ENCODE measurements around the gene MEIS2. TPM values are rescaled to one million over a fixed set of nuclear protein-coding genes. Genes with fewer than 3 reads are reported as not detected.

MEIS2 gene
- total and polyA plus RNA-seq, 2 of the 13 experiments (the other 11 are each of a cell fraction or from before 2014, with no cell fraction given), result 10.7 to 12.4 TPM

GRCh38 chr15:36882056-36882455, 218.3 kb downstream of the MEIS2 start:
- Histone ChIP-seq H3K9me3 (ENCODE audit: low read length) (no peaks in the 10 kb centered on the region), H3K4me2 (ENCODE audit: low read depth, low read length) (no peak overlapping the region), H4K20me1 (ENCODE audit: insufficient read depth, low read length) (no peaks in the 10 kb centered on the region), H2AFZ (ENCODE audit: low read length) (no peak overlapping the region), H3K27me3 (ENCODE audit: control insufficient read depth in 1 of 2, insufficient read depth in 2 of 2, low read length in 2 of 2) (peaks cover 7 to 74% of the 10 kb centered on the region in 2 experiments), H3K4me1 (ENCODE audit: insufficient read depth, low read length) (peaks cover 10% of the 10 kb centered on the region; the same call in 1 of the 2 replicates), H3K79me2 (ENCODE audit: insufficient read depth, low read length) (no peaks in the 10 kb centered on the region), H3K27ac (ENCODE audit: extremely low read length, insufficient read depth, low read length) (no peak overlapping the region), H3K9ac (ENCODE audit: insufficient read depth, low read depth, low read length) (no peak overlapping the region), H3K4me3 (replicated peaks in 1 of 3; ENCODE audit: insufficient read depth in 1 of 3, low read depth in 2 of 3, low read length in 3 of 3) (no peak overlapping the region), H3K36me3 (replicated peaks in 1 of 2; ENCODE audit: control insufficient read depth in 1 of 2, insufficient read depth in 2 of 2, low read length in 2 of 2) (no peaks in the 10 kb centered on the region)
- WGBS (ENCODE audit: low lambda C conversion rate), result 46% methylated on average over 5 of the region's 5 CpGs
- ATAC-seq, result no peak
- intact Hi-C loops (cut with micrococcal nuclease; ENCODE audit: unreplicated experiment), result loop anchor here (2.0 kb wide), 2 partner anchors 381 to 999 kb away; no protein-coding TSS in a partner anchor
- no peak for DNase-seq (ENCODE audit: low spot score)
- TF ChIP-seq NCOA1 (CRISPR knock-in tag; IDR thresholded peaks at IDR 0.05) (no peak), GTF3A (CRISPR knock-in tag; conservative IDR thresholded peaks at IDR 0.05) (no peak), ZBTB7B (CRISPR knock-in tag; IDR thresholded peaks at IDR 0.05) (no peak), ZNF660 (CRISPR knock-in tag; IDR thresholded peaks at IDR 0.05; ENCODE audit: borderline replicate concordance, low read depth) (no peak), ZNF160 (CRISPR knock-in tag; IDR thresholded peaks at IDR 0.05) (no peak)
- in situ Hi-C loops (cut with HindIII; ENCODE audit: extremely low pct_ligation_motif_present, low pct_unique_long_range_greater_than_20kb), result loop anchor here (5.0 to 25.0 kb wide), 2 partner anchors 225 to 1005 kb away; no protein-coding TSS in a partner anchor
- no peak for FAIRE-seq
- BruUV-seq (replicated peaks), result no TSS peak
- ChIA-PET CTCF (ENCODE audit: low intra/inter-chr PET ratio, low total read pairs) (interaction anchor here (1.4 kb wide), 1 partner anchor 253 kb away, joined by 5 read pairs; no protein-coding TSS in a partner anchor), POLR2A (no interaction called here)

GRCh38 chr15:36881516-36881915, 218.8 kb downstream of the MEIS2 start:
- no peak overlapping the region for H3K27ac ChIP-seq (ENCODE audit: extremely low read length, insufficient read depth, low read length)
- DNase-seq (ENCODE audit: low spot score), result no peak
- ChIA-PET POLR2A (no interaction called here), CTCF (ENCODE audit: low intra/inter-chr PET ratio, low total read pairs) (interaction anchor here (1.4 kb wide), 1 partner anchor 254 kb away, joined by 5 read pairs; no protein-coding TSS in a partner anchor)
- H3K9me3 ChIP-seq (ENCODE audit: low read length), result no peaks in the 10 kb centered on the region
- H3K27me3 ChIP-seq (ENCODE audit: control insufficient read depth in 1 of 2, insufficient read depth in 2 of 2, low read length in 2 of 2), result peaks cover 7 to 68% of the 10 kb centered on the region in 2 experiments
- no peak overlapping the region for H3K4me2 ChIP-seq (ENCODE audit: low read depth, low read length)
- in situ Hi-C loops (cut with HindIII; ENCODE audit: extremely low pct_ligation_motif_present, low pct_unique_long_range_greater_than_20kb), result loop anchor here (5.0 to 25.0 kb wide), 2 partner anchors 226 to 1006 kb away; no protein-coding TSS in a partner anchor
- H3K9ac ChIP-seq (ENCODE audit: insufficient read depth, low read depth, low read length), result no peak overlapping the region
- no TSS peak for BruUV-seq (replicated peaks)
- H3K4me3 ChIP-seq (replicated peaks in 1 of 3; ENCODE audit: insufficient read depth in 1 of 3, low read depth in 2 of 3, low read length in 3 of 3), result no peak overlapping the region
- WGBS (ENCODE audit: low lambda C conversion rate), result 58% methylated on average over 2 of the region's 2 CpGs
- no peak overlapping the region for H2AFZ ChIP-seq (ENCODE audit: low read length)
- TF ChIP-seq ZNF878 (CRISPR knock-in tag; IDR thresholded peaks at IDR 0.05), result no peak
- FAIRE-seq, result no peak
- H3K36me3 ChIP-seq (replicated peaks in 1 of 2; ENCODE audit: control insufficient read depth in 1 of 2, insufficient read depth in 2 of 2, low read length in 2 of 2), result no peaks in the 10 kb centered on the region
- no peaks in the 10 kb centered on the region for H3K79me2 ChIP-seq (ENCODE audit: insufficient read depth, low read length)
- peaks cover 9% of the 10 kb centered on the region; the same call in 1 of the 2 replicates for H3K4me1 ChIP-seq (ENCODE audit: insufficient read depth, low read length)
- no peak for ATAC-seq
- intact Hi-C loops (cut with micrococcal nuclease; ENCODE audit: unreplicated experiment), result no loop called here
- no peaks in the 10 kb centered on the region for H4K20me1 ChIP-seq (ENCODE audit: insufficient read depth, low read length)

All from HepG2 (cell line).